Measurements from ENCODE around the gene SKA2. TPM values are rescaled to one million over a fixed set of nuclear protein-coding genes. Genes with fewer than 3 reads are reported as not detected.

Gene SKA2
- total and polyA plus RNA-seq, 12 donors: 11.7 to 45.8 (median 24.5) TPM

GRCh38 chr17:59069856-59070255 is 85.1 kb downstream of the SKA2 start:
- WGBS, 4 donors: 89 to 100% (median 98%) methylated on average over 1 of the region's 1 CpG
- Histone ChIP-seq H3K36me3 (replicated peaks in 1 of 2) (peaks cover 0 to 35% of the 10 kb centered on the region in 2 donors), H3K4me3 (no peak overlapping the region), H3K27me3 (no peaks in the 10 kb centered on the region), H3K27ac (no peak overlapping the region), H3K4me1 (replicated peaks in 1 of 2) (no peaks in the 10 kb centered on the region), H3K9me3 (replicated peaks in 1 of 3) (no peaks in the 10 kb centered on the region)
- DNase-seq: no peak
- intact Hi-C loops (cut with DNase I): no loop called here
- TF ChIP-seq POLR2A (IDR thresholded peaks at IDR 0.05): no peak
- TF ChIP-seq, protein P1, sequence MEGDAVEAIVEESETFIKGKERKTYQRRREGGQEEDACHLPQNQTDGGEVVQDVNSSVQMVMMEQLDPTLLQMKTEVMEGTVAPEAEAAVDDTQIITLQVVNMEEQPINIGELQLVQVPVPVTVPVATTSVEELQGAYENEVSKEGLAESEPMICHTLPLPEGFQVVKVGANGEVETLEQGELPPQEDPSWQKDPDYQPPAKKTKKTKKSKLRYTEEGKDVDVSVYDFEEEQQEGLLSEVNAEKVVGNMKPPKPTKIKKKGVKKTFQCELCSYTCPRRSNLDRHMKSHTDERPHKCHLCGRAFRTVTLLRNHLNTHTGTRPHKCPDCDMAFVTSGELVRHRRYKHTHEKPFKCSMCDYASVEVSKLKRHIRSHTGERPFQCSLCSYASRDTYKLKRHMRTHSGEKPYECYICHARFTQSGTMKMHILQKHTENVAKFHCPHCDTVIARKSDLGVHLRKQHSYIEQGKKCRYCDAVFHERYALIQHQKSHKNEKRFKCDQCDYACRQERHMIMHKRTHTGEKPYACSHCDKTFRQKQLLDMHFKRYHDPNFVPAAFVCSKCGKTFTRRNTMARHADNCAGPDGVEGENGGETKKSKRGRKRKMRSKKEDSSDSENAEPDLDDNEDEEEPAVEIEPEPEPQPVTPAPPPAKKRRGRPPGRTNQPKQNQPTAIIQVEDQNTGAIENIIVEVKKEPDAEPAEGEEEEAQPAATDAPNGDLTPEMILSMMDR (IDR thresholded peaks at IDR 0.05): no peak

DNA sequence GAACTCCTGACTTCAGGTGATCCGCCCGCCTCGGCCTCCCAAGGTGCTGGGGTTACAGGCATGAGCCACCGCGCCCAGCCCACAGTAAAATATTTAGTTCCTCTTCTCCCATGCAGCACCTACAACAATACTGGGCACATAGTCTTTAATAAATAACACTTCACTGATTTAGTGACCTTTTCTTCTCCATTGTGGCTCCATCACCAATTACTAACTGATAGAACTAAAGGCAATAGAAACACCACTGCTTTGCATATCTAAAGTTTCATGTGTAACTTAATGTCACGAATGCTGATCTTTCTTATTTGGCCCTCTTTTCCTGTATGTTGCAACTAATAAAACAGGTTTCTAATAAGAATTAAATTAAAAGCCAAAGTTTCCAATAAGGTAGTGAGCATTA is 87.2 kb downstream of the SKA2 start:
- H3K4me1 ChIP-seq (replicated peaks in 1 of 2): no peaks in the 10 kb centered on the region
- 95 to 98% (median 97%) methylated on average over 6 of the region's 6 CpGs for WGBS, 4 donors
- intact Hi-C loops (cut with DNase I): no loop called here

GRCh38 chr17:59067340-59067739 is 87.6 kb downstream of the SKA2 start:
- WGBS, 4 donors: 94 to 99% (median 97%) methylated on average over 2 of the region's 2 CpGs
- Histone ChIP-seq H3K36me3 (replicated peaks in 1 of 2) (peaks cover 0 to 24% of the 10 kb centered on the region in 2 donors), H3K4me3 (no peak overlapping the region), H3K27me3 (no peaks in the 10 kb centered on the region), H3K27ac (no peak overlapping the region), H3K4me1 (replicated peaks in 1 of 2) (no peaks in the 10 kb centered on the region), H3K9me3 (replicated peaks in 1 of 3) (no peaks in the 10 kb centered on the region)
- intact Hi-C loops (cut with DNase I): no loop called here
- DNase-seq: no peak
- TF ChIP-seq, protein P1 (IDR thresholded peaks at IDR 0.05): no peak
- no peak for TF ChIP-seq POLR2A (IDR thresholded peaks at IDR 0.05)

More for the DNA sequence above, 87.2 kb downstream of the SKA2 start:
- no peak overlapping the region for H3K27ac ChIP-seq
- DNase-seq: no peak
- no peaks in the 10 kb centered on the region for H3K27me3 ChIP-seq
- no peak overlapping the region for H3K4me3 ChIP-seq
- H3K36me3 ChIP-seq (replicated peaks in 1 of 2): peaks cover 0 to 26% of the 10 kb centered on the region in 2 donors
- H3K9me3 ChIP-seq (replicated peaks in 1 of 3): no peaks in the 10 kb centered on the region
- no peak for TF ChIP-seq POLR2A (IDR thresholded peaks at IDR 0.05)
- TF ChIP-seq, protein P1 (IDR thresholded peaks at IDR 0.05): no peak

- WGBS, 4 donors: 90 to 100% (median 99%) methylated on average over 2 of the region's 2 CpGs
- Histone ChIP-seq H3K9me3 (replicated peaks in 1 of 3) (no peaks in the 10 kb centered on the region), H3K4me3 (no peak overlapping the region), H3K27ac (no peak overlapping the region), H3K27me3 (no peaks in the 10 kb centered on the region), H3K4me1 (replicated peaks in 1 of 2) (no peaks in the 10 kb centered on the region), H3K36me3 (replicated peaks in 1 of 2) (peaks cover 0 to 19% of the 10 kb centered on the region in 2 donors)
- intact Hi-C loops (cut with DNase I): no loop called here
- no peak for TF ChIP-seq POLR2A (IDR thresholded peaks at IDR 0.05)
- TF ChIP-seq, protein P1 (IDR thresholded peaks at IDR 0.05): no peak
- DNase-seq: no peak
Measured at GRCh38 chr17:59062509-59062908, 92.5 kb downstream of the SKA2 start.

MicroRNA genes within 50 kb of the gene (microRNA counts, 767-probe panel; counts per million panel counts)
- 3,435 to 4,736 counts per million in 2 donors for microRNA hsa-miR-301a-3p
- 3,569 to 3,869 counts per million in 2 donors for microRNA hsa-miR-454-3p

Small RNAs within 50 kb of the gene (microRNA-seq; reads per million reads assigned to microRNA genes)
- gene MIR301A (41.2 to 75.5 (median 50.0) reads per million in 3 donors), gene MIR454 (419 to 1,215 (median 932) reads per million in 3 donors)

Small RNAs within 50 kb of the gene (small RNA-seq; reads per million reads assigned to genes)
- 14.9 to 20.4 reads per million in 2 donors for gene MIR301A
- gene MIR454: 10.6 to 12.8 reads per million in 2 donors
- gene RNU2-58P: 0 reads per million in 2 donors

Other genes with a start within 250 kb of the SKA2 start
- 10 to 100 TPM; 18.0 to 37.2 (median 25.0) TPM for gene TRIM37, start 48.3 kb downstream of the SKA2 start, total RNA-seq
- 10 to 100 TPM in 1 of 3 donors, 1 to 10 TPM in 2; 6.0 to 31.0 (median 8.4) TPM for gene TRIM37, start 48.3 kb downstream of the SKA2 start, polyA plus RNA-seq
- 1 to 10 TPM; 1.2 to 5.7 (median 2.3) TPM for gene PRR11, start 560 bp upstream of the SKA2 start, total RNA-seq
- 1 to 10 TPM in 1 of 3 donors, under 1 TPM in 2; 0.16 to 1.6 (median 0.34) TPM for gene PRR11, start 560 bp upstream of the SKA2 start, polyA plus RNA-seq
- gene SMG8, start 54.8 kb upstream of the SKA2 start, total RNA-seq: 10 to 100 TPM; 13.2 to 23.5 (median 16.1) TPM
- gene SMG8, start 54.8 kb upstream of the SKA2 start, polyA plus RNA-seq: 10 to 100 TPM in 1 of 3 donors, 1 to 10 TPM in 2; 1.9 to 16.3 (median 2.1) TPM
- gene GDPD1, start 65.3 kb upstream of the SKA2 start, total RNA-seq: 1 to 10 TPM in 8 of 9 donors, under 1 TPM in 1; 0.36 to 6.1 (median 3.1) TPM
- 1 to 10 TPM in 1 of 3 donors, under 1 TPM in 2; 0.54 to 1.6 (median 0.64) TPM for gene GDPD1, start 65.3 kb upstream of the SKA2 start, polyA plus RNA-seq
- 10 to 100 TPM in 8 of 9 donors, 1 to 10 TPM in 1; 5.8 to 33.5 (median 27.6) TPM for gene YPEL2, start 176.5 kb upstream of the SKA2 start, total RNA-seq
- 1 to 10 TPM; 6.0 to 7.9 (median 6.1) TPM for gene YPEL2, start 176.5 kb upstream of the SKA2 start, polyA plus RNA-seq

All from adrenal gland (tissue), 12 donors.